ENCODE measurements around the gene PGAM4.

DNA sequence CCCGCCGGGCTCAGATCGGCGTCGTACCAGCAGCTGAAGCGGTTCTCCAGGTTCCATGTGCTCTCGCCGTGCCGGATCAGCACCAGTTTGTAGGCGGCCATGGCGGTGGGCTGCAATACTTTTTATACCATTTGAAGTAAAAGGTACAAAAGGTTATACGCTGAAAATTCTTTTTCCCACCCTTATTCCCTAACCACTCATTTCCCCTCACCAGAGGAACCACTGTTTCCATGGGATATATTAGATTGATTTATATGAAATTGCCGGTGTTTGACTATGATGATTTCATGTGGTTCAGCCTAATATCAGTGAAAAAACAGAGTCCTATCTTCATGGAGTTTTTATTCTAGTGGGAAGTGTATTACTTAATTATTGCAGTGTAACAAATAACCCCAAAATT lies at the start of gene PGAM4:
- TF ChIP-seq, protein P1, sequence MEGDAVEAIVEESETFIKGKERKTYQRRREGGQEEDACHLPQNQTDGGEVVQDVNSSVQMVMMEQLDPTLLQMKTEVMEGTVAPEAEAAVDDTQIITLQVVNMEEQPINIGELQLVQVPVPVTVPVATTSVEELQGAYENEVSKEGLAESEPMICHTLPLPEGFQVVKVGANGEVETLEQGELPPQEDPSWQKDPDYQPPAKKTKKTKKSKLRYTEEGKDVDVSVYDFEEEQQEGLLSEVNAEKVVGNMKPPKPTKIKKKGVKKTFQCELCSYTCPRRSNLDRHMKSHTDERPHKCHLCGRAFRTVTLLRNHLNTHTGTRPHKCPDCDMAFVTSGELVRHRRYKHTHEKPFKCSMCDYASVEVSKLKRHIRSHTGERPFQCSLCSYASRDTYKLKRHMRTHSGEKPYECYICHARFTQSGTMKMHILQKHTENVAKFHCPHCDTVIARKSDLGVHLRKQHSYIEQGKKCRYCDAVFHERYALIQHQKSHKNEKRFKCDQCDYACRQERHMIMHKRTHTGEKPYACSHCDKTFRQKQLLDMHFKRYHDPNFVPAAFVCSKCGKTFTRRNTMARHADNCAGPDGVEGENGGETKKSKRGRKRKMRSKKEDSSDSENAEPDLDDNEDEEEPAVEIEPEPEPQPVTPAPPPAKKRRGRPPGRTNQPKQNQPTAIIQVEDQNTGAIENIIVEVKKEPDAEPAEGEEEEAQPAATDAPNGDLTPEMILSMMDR (IDR thresholded peaks at IDR 0.05), result no peak
- no peak for TF ChIP-seq EZH2 (IDR thresholded peaks at IDR 0.05; ENCODE audit: borderline replicate concordance, insufficient read depth, low read depth, low read length, poor library complexity, severe bottlenecking)

All from B cell (primary cell).